Astrocyte of the cerebellum (primary cell): ENCODE measurements around the gene SPOCK1.

Experiments
- DNase-seq: peaks from one replicate; pipeline ENCODE4 v3.0.0-alpha.2; 2011; ENCODE audit warnings: low read depth
- H3K4me3 ChIP-seq: 2 replicates; pipeline ENCODE4 v1.5.1; 2011; ENCODE audit warnings: mild to moderate bottlenecking, low read depth, low read length, moderate library complexity
- CTCF ChIP-seq: IDR thresholded peaks from 2 replicates; pipeline ENCODE4 v1.5.1; 2012; ENCODE audit warnings: low read length, low read depth, moderate library complexity, mild to moderate bottlenecking; ENCODE audit errors: missing control alignments
- in situ Hi-C: cut with HindIII; loops from 2 replicates; pipeline ENCODE4 v1.10.0; 2017; ENCODE audit warnings: low sequenced_read_pairs

The SPOCK1 gene

DNA sequence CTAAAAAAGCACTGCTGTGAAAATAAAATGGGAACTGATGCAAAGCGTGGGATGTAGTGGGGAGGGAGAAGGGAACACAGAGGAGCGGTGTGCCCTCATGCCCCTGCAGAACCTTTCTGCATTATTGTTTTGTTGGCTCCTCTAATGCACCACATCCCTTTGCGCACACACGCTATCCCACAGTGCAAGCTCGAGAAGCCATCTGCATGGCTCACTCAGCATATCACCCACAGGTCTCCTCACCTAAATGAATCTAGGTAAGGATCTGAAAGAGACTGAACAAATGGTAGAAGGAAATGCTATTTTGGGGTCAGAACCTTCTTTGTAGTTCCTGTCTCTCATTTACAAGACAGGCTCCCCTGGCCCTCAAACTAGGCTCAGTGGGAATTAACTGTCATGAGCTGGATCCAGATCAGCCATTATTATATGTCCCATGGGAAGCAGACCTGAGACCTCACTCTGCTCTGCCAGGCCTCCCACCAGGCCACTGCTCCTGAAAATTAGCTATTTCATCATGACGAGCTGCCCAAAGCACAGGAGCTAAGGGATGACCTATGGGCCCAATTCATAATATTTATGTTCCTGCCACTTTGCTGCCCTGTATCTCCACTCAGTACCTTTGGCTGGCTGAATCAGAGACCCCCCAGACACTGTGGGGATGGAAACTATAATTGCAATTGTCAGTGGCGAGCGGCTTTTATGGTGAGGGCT, 169.4 kb downstream of the SPOCK1 start:
- in situ Hi-C loops, result no loop called here
- DNase-seq, result no peak
- H3K4me3 ChIP-seq, result no peak overlapping the region
- TF ChIP-seq CTCF, result no peak

DNA sequence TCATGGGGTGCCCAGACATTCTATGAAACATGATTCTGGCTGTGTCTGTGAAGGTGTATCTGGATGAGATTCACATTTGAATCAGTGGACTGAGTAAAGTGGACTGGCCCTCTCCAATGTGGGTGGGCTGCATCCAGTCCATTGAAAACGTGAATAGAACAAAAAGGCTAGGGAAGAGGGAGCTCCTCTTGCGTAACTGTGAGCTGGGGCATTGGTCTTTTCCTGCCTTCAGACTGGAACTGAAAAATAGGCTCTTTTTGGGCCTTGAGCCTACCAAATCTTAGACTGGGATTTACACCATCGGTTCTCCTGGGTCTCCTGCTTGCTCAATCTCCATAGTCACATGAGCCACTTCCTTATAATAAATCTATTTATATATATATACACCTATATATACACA, 170.1 kb downstream of the SPOCK1 start:
- no peak for DNase-seq
- no peak for TF ChIP-seq CTCF
- in situ Hi-C loops, result no loop called here
- no peak overlapping the region for H3K4me3 ChIP-seq

GRCh38 chr5:137328463-137328862, 170.7 kb downstream of the SPOCK1 start:
- no peak overlapping the region for H3K4me3 ChIP-seq
- in situ Hi-C loops, result no loop called here

GRCh38 chr5:137325721-137326120, 173.4 kb downstream of the SPOCK1 start:
- no peak overlapping the region for H3K4me3 ChIP-seq
- no peak for TF ChIP-seq CTCF
- in situ Hi-C loops, result no loop called here
- DNase-seq, result no peak

More at GRCh38 chr5:137328463-137328862, 170.7 kb downstream of the SPOCK1 start:
- no peak for DNase-seq
- TF ChIP-seq CTCF, result no peak

GRCh38 chr5:137320056-137321045, 178.8 kb downstream of the SPOCK1 start:
- peak; percentile 90 for TF ChIP-seq CTCF
- H3K4me3 ChIP-seq, result no peak overlapping the region
- in situ Hi-C loops, result loop anchor here (5.0 kb wide), 1 partner anchor 182 kb away; no protein-coding TSS in a partner anchor
- peak; percentile 74 for DNase-seq

GRCh38 chr5:137318027-137318426, 181.1 kb downstream of the SPOCK1 start:
- DNase-seq, result no peak
- in situ Hi-C loops, result no loop called here
- no peak for TF ChIP-seq CTCF
- no peak overlapping the region for H3K4me3 ChIP-seq
